GM12878 (cell line): ENCODE results near the gene CCDC187. TPM values are rescaled to one million over a fixed set of nuclear protein-coding genes. Genes with fewer than 3 reads are reported as not detected.

Experiments used
- ATAC-seq: fragments of 200-7000 bp; cut with Tn5 transposase; 3 replicates; pipeline ENCODE4 v1.9.1; 2020; ENCODE audit warnings: mild to moderate bottlenecking, moderate library complexity
- BruUV-seq: library from RNA; stranded (reverse); fragments of 400-500 nt; replicated peaks from 2 replicates; lab custom pipeline; 2021; lab: Mats Ljungman, UMichigan
- CTCF ChIA-PET: fragments of 300-600 bp; sonication (Branson Sonifier 250); formaldehyde crosslinking; extraction: SDS; loops from one replicate; lab custom pipeline; 2021; ENCODE audit warnings: inconsistent platforms; lab: Yijun Ruan, JAX
- POLR2A ChIA-PET: fragments of 350-600 bp; formaldehyde crosslinking; extraction: SDS; loops from one replicate; lab custom pipeline; 2021; ENCODE audit warnings: inconsistent platforms; lab: Charles Lee
- RAD21 ChIA-PET: fragments of 300-600 bp; sonication (Branson Sonifier 250); formaldehyde crosslinking; loops from one replicate; lab custom pipeline; 2023; ENCODE audit warnings: antibody characterized with exemption; ENCODE audit not compliant: unreplicated experiment; lab: Charles Lee
- SMC1A ChIA-PET: fragments of 300-600 bp; sonication (Branson Sonifier 250); formaldehyde crosslinking; loops from one replicate; lab custom pipeline; 2023; ENCODE audit not compliant: unreplicated experiment, uncharacterized antibody; lab: Charles Lee
- DNase-seq: peaks from one replicate; pipeline ENCODE4 v3.0.0-alpha.2; 2011; ENCODE audit warnings: low read depth, low spot score
- FAIRE-seq: peaks from 3 replicates; lab custom pipeline; 2011; peaks lifted over from hg19 to GRCh38; lab: Jason Lieb, UNC
- H2AFZ ChIP-seq: 2 replicates; pipeline ENCODE4 v1.6.0; 2011; ENCODE audit warnings: low read depth, low read length, control low read depth; ENCODE audit not compliant: control insufficient read depth
- H3K27ac ChIP-seq: 2 replicates; pipeline ENCODE4 v1.5.1; 2011; ENCODE audit warnings: control low read depth; ENCODE audit not compliant: control insufficient read depth, insufficient read depth
- H3K27me3 ChIP-seq, 2 experiments: replicated peaks in 1 of 2; 2 replicates each; pipeline versions ENCODE4 v1.6.0 to v1.6.1; 2011; ENCODE audit warnings: low read length in 1 of 2; ENCODE audit not compliant: control insufficient read depth in 2 of 2, insufficient read depth in 2 of 2
- H3K36me3 ChIP-seq, 2 experiments: 2 replicates each; pipeline ENCODE4 v1.5.1; 2011; ENCODE audit warnings: low read length in 1 of 2; ENCODE audit not compliant: control insufficient read depth in 2 of 2, insufficient read depth in 2 of 2
- H3K4me1 ChIP-seq: 2 replicates; pipeline ENCODE4 v1.6.1; 2011; ENCODE audit warnings: mild to moderate bottlenecking, low read length, moderate library complexity, mixed read lengths; ENCODE audit not compliant: control insufficient read depth, insufficient read depth
- H3K4me2 ChIP-seq: 2 replicates; pipeline ENCODE4 v1.6.0; 2011; ENCODE audit warnings: control low read depth; ENCODE audit not compliant: control insufficient read depth, insufficient read depth
- H3K4me3 ChIP-seq: fragments of 200-600 bp; sonication (generic); 2 replicates; pipeline ENCODE4 v1.5.1; 2016
- H3K79me2 ChIP-seq: 2 replicates; pipeline ENCODE4 v1.6.0; 2011; ENCODE audit warnings: low read length; ENCODE audit not compliant: control insufficient read depth, insufficient read depth
- H3K9ac ChIP-seq: 2 replicates; pipeline ENCODE4 v1.8.0; 2011; ENCODE audit warnings: low read length, control low read depth, mixed read lengths; ENCODE audit not compliant: control insufficient read depth, insufficient read depth
- H3K9me3 ChIP-seq: replicated peaks from 3 replicates; pipeline ENCODE4 v1.5.1; 2011; ENCODE audit warnings: mild to moderate bottlenecking, low read length; ENCODE audit not compliant: control insufficient read depth, insufficient read depth
- H4K20me1 ChIP-seq: 2 replicates; pipeline ENCODE4 v1.6.0; 2011; ENCODE audit not compliant: control insufficient read depth, insufficient read depth
- HDAC2 ChIP-seq: fragments of 200-600 bp; sonication (generic); IDR thresholded peaks from 2 replicates; pipeline ENCODE4 v1.6.1; 2017
- MYC ChIP-seq: IDR thresholded peaks from 2 replicates; pipeline ENCODE4 v1.6.1; 2011; ENCODE audit warnings: mild to moderate bottlenecking, low read length, moderate library complexity, inconsistent platforms; ENCODE audit not compliant: insufficient read depth, insufficient replicate concordance, insufficient read length, severe bottlenecking
- PML ChIP-seq: IDR thresholded peaks from 2 replicates; pipeline ENCODE4 v1.6.1; 2012; ENCODE audit warnings: low read length, inconsistent platforms
- POU2F2 ChIP-seq: IDR thresholded peaks from 3 replicates; pipeline ENCODE4 v1.6.1; 2011; ENCODE audit warnings: low read depth, mild to moderate bottlenecking, low read length, borderline replicate concordance
- YY1 ChIP-seq: IDR thresholded peaks from 2 replicates; pipeline ENCODE4 v1.6.1; 2011; ENCODE audit warnings: low read depth, mild to moderate bottlenecking, low read length
- WGBS: methylation state at CpG from one replicate; pipeline ENCODE4 v1.1.6; 2016; ENCODE audit warnings: low lambda C conversion rate; ENCODE audit not compliant: insufficient replicate concordance, insufficient coverage; ENCODE audit errors: missing lambda C conversion rate; 5-methylcytosine and 5-hydroxymethylcytosine counted together
- in situ Hi-C: fragments of 300-500 bp; cut with MboI; formaldehyde crosslinking; loops from 9 replicates; pipeline ENCODE4 v1.14.3; 2018; ENCODE audit warnings: mixed read lengths
- intact Hi-C: fragments of 100-400 bp; cut with micrococcal nuclease; formaldehyde crosslinking; loops from one replicate; pipeline ENCODE4 v1.14.2; 2022; ENCODE audit not compliant: unreplicated experiment
- polyA plus RNA-seq, 11 experiments: library from polyadenylated mRNA; depleted of rRNA in 4 of 11; unstranded in 6 of 11; stranded (reverse) in 5 of 11; fragments of >200 nt; fragmentation: Nextera tagmentation in 4 of 11; fragmentation: Illumina TruSeq in 1 of 11; extraction: Ambion mirVana in 4 of 11; extraction: Trizol in 1 of 11; gene quantifications; 1 replicate in 1 of 11; 2 replicates in 10 of 11; pipeline versions ENCODE4 v1.2.1 to v1.2.3, GENCODE V29; 2011 to 2016; ENCODE audit warnings: inconsistent platforms in 2 of 11, missing spikeins in 2 of 11, low read depth in 1 of 11
- total RNA-seq, 4 experiments: library from RNA; depleted of rRNA in 3 of 4; stranded (reverse); fragments of >200 nt in 3 of 4; fragmentation: Illumina TruSeq in 1 of 4; extraction: Trizol in 1 of 4; gene quantifications; 2 replicates each; pipeline versions ENCODE4 v1.2.1 to v1.2.3, GENCODE V29; 2013 to 2021
- TF ChIP-seq, protein P1 (sequence below): fragments of 450-650 bp; formaldehyde crosslinking; IDR thresholded peaks from 2 replicates; pipeline ENCODE4 v1.4.0; 2020; ENCODE audit warnings: mild to moderate bottlenecking, moderate library complexity
- TF ChIP-seq, protein P2 (sequence below): fragments of 450-650 bp; formaldehyde crosslinking; IDR thresholded peaks from 2 replicates; pipeline ENCODE4 v1.4.0; 2022; ENCODE audit warnings: mild to moderate bottlenecking, moderate library complexity

The CCDC187 gene
- total and polyA plus RNA-seq, 10 of the 15 experiments (the other 5 are each of a cell fraction or from before 2014, with no cell fraction given), result 0.04 to 0.23 (median 0.04) TPM; not detected in 7

DNA sequence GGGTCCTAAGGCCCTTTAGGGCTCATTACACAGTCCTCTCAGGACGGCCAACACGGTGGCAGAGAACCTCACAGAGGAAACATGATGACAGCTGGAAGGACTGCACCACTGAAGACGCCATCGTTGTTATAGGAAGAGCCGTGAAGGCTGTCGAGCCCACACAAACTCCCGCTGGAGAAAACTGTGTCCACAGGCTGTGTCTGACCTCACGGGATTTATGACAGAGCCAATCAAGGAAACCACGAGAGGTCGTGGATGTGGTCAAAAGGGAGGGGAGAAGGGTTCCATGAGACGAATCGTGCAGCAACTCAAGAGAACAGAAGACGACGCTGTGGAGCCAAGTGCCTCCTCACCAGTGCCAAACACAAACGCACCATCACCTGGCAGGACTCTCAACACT, 70.5 kb downstream of the CCDC187 start (continued):
- TF ChIP-seq MYC (no peak), YY1 (no peak)
- TF ChIP-seq, all 136 proteins: peak for 0

DNA sequence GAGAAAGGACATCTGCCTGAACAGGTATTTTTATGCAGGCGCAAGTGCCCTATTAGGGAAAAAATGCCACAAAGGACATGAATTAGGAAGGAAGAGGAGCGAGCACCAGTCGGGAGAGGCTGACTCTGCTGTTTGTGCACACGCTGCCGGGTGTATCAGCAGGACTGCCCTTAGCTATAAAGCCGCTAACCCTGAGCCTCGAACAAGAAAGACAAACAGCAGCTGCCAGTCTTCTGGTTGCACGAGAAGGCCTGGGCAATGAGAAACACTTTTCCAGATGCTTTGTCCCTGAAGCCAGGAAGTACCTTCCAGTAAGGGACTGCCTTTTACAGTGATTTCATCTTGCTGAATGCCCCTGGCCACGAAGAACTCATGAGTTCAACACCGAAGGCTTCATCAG, 70.9 kb downstream of the CCDC187 start:
- RAD21 ChIA-PET, result no interaction called here
- DNase-seq, result no peak
- Histone ChIP-seq H3K79me2 (peaks cover 5% of the 10 kb centered on the region), H4K20me1 (no peaks in the 10 kb centered on the region), H3K9me3 (no peaks in the 10 kb centered on the region), H3K4me3 (no peak overlapping the region), H3K4me2 (no peak overlapping the region), H3K9ac (no peak overlapping the region), H2AFZ (no peak overlapping the region), H3K27me3 (no peaks in the 10 kb centered on the region), H3K27ac (no peak overlapping the region), H3K36me3 (peaks cover 5 to 20% of the 10 kb centered on the region in 2 experiments; a peak in 3 of 4 replicates), H3K4me1 (peaks cover 2% of the 10 kb centered on the region)
- POLR2A ChIA-PET, result interaction anchor here (0.7 kb wide), 1 partner anchor 9 kb away, joined by 6 read pairs; no protein-coding TSS in a partner anchor
- SMC1A ChIA-PET, result no interaction called here
- ATAC-seq, result no peak
- CTCF ChIA-PET, result no interaction called here
- in situ Hi-C loops, result no loop called here
- WGBS, result 93% methylated on average over 10 of the region's 10 CpGs
- FAIRE-seq, result no peak
- intact Hi-C loops, result no loop called here
- BruUV-seq, result no TSS peak
- TF ChIP-seq MYC (no peak), POU2F2 (no peak), PML (no peak), HDAC2 (no peak)
- TF ChIP-seq, protein P1, sequence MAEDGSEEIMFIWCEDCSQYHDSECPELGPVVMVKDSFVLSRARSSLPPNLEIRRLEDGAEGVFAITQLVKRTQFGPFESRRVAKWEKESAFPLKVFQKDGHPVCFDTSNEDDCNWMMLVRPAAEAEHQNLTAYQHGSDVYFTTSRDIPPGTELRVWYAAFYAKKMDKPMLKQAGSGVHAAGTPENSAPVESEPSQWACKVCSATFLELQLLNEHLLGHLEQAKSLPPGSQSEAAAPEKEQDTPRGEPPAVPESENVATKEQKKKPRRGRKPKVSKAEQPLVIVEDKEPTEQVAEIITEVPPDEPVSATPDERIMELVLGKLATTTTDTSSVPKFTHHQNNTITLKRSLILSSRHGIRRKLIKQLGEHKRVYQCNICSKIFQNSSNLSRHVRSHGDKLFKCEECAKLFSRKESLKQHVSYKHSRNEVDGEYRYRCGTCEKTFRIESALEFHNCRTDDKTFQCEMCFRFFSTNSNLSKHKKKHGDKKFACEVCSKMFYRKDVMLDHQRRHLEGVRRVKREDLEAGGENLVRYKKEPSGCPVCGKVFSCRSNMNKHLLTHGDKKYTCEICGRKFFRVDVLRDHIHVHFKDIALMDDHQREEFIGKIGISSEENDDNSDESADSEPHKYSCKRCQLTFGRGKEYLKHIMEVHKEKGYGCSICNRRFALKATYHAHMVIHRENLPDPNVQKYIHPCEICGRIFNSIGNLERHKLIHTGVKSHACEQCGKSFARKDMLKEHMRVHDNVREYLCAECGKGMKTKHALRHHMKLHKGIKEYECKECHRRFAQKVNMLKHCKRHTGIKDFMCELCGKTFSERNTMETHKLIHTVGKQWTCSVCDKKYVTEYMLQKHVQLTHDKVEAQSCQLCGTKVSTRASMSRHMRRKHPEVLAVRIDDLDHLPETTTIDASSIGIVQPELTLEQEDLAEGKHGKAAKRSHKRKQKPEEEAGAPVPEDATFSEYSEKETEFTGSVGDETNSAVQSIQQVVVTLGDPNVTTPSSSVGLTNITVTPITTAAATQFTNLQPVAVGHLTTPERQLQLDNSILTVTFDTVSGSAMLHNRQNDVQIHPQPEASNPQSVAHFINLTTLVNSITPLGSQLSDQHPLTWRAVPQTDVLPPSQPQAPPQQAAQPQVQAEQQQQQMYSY (CRISPR knock-in tag), result no peak
- TF ChIP-seq, protein P2, sequence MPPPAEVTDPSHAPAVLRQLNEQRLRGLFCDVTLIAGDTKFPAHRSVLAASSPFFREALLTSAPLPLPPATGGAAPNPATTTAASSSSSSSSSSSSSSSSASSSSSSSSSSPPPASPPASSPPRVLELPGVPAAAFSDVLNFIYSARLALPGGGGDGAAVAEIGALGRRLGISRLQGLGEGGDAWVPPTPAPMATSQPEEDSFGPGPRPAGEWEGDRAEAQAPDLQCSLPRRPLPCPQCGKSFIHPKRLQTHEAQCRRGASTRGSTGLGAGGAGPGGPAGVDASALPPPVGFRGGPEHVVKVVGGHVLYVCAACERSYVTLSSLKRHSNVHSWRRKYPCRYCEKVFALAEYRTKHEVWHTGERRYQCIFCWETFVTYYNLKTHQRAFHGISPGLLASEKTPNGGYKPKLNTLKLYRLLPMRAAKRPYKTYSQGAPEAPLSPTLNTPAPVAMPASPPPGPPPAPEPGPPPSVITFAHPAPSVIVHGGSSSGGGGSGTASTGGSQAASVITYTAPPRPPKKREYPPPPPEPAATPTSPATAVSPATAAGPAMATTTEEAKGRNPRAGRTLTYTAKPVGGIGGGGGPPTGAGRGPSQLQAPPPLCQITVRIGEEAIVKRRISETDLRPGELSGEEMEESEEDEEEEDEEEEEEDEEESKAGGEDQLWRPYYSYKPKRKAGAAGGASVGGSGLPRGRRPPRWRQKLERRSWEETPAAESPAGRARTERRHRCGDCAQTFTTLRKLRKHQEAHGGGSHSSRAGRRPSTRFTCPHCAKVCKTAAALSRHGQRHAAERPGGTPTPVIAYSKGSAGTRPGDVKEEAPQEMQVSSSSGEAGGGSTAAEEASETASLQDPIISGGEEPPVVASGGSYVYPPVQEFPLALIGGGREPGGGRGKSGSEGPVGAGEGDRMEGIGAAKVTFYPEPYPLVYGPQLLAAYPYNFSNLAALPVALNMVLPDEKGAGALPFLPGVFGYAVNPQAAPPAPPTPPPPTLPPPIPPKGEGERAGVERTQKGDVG, result no peak
